Measurements from ENCODE around the gene GPAT2. TPM values are rescaled to one million over a fixed set of nuclear protein-coding genes. Genes with fewer than 3 reads are reported as not detected.
"Not testable (repeated sequence)": the region's sequence is repeated elsewhere in the genome, so short reads cannot be mapped to it uniquely, and the experiment has no call there.

Gene GPAT2
- total RNA-seq, 1 donor from 2014 or later, result 2.0 TPM

GRCh38 chr2:96022701-96023447 lies 11.8 kb downstream of the GPAT2 start:
- peak; percentile 54 for DNase-seq (ENCODE audit: low read depth)

- DNase-seq (ENCODE audit: low read depth), result not testable (repeated sequence)
Measured at GRCh38 chr2:96022126-96022525, 12.6 kb downstream of the GPAT2 start.

- not testable (repeated sequence) for DNase-seq (ENCODE audit: low read depth)
Measured at GRCh38 chr2:96021142-96021541, 13.6 kb downstream of the GPAT2 start.

- DNase-seq (ENCODE audit: low read depth), result not testable (repeated sequence)
Measured at GRCh38 chr2:96019909-96020590, 14.7 kb downstream of the GPAT2 start.

GRCh38 chr2:96016321-96016720 lies 18.4 kb downstream of the GPAT2 start:
- not testable (repeated sequence) for DNase-seq (ENCODE audit: low read depth)

GRCh38 chr2:96012792-96013264 lies 21.9 kb downstream of the GPAT2 start:
- DNase-seq (ENCODE audit: low read depth), result not testable (repeated sequence)

GRCh38 chr2:96012086-96012791 lies 22.5 kb downstream of the GPAT2 start:
- not testable (repeated sequence) for DNase-seq (ENCODE audit: low read depth)

- peak; percentile 29 for DNase-seq (ENCODE audit: low read depth)
Measured at GRCh38 chr2:96011129-96011455, 23.6 kb downstream of the GPAT2 start.

- DNase-seq (ENCODE audit: low read depth), result peak; percentile 32
Measured at GRCh38 chr2:96010320-96011128, 24.2 kb downstream of the GPAT2 start.

GRCh38 chr2:96009833-96010232 lies 24.9 kb downstream of the GPAT2 start:
- peak; percentile 0 for DNase-seq (ENCODE audit: low read depth)

- not testable (repeated sequence) for DNase-seq (ENCODE audit: low read depth)
Measured at GRCh38 chr2:96008051-96008450, 26.7 kb downstream of the GPAT2 start.

GRCh38 chr2:96006248-96006647 lies 28.5 kb downstream of the GPAT2 start:
- not testable (repeated sequence) for DNase-seq (ENCODE audit: low read depth)

GRCh38 chr2:95992520-95993272 lies 42.0 kb downstream of the GPAT2 start:
- peak; percentile 59 for DNase-seq (ENCODE audit: low read depth)

GRCh38 chr2:95992102-95992501 lies 42.6 kb downstream of the GPAT2 start:
- DNase-seq (ENCODE audit: low read depth), result not testable (repeated sequence)

GRCh38 chr2:95991351-95992094 lies 43.2 kb downstream of the GPAT2 start, which contains the start of gene ANKRD36C:
TSS of gene ANKRD36C (minus strand) at chr2:95991824. CDS start at chr2:95991708, 116 bp downstream.
- peak; percentile 15 for DNase-seq (ENCODE audit: low read depth)

GRCh38 chr2:95990884-95991283 lies 43.8 kb downstream of the GPAT2 start:
- not testable (repeated sequence) for DNase-seq (ENCODE audit: low read depth)

All from renal cortical epithelial cell (primary cell).